GM19328 (cell line): ENCODE data around the gene STUM.
"Not testable (repeated sequence)": the region's sequence is repeated elsewhere in the genome, so short reads cannot be mapped to it uniquely, and the experiment has no call there.

ENCODE experiments used
- ATAC-seq: cut with Tn5 transposase; IDR thresholded peaks from one replicate; pipeline ENCODE4 v1.9.1; 2021; ENCODE audit warnings: mild to moderate bottlenecking, moderate library complexity; ENCODE audit not compliant: unreplicated experiment

STUM gene

DNA sequence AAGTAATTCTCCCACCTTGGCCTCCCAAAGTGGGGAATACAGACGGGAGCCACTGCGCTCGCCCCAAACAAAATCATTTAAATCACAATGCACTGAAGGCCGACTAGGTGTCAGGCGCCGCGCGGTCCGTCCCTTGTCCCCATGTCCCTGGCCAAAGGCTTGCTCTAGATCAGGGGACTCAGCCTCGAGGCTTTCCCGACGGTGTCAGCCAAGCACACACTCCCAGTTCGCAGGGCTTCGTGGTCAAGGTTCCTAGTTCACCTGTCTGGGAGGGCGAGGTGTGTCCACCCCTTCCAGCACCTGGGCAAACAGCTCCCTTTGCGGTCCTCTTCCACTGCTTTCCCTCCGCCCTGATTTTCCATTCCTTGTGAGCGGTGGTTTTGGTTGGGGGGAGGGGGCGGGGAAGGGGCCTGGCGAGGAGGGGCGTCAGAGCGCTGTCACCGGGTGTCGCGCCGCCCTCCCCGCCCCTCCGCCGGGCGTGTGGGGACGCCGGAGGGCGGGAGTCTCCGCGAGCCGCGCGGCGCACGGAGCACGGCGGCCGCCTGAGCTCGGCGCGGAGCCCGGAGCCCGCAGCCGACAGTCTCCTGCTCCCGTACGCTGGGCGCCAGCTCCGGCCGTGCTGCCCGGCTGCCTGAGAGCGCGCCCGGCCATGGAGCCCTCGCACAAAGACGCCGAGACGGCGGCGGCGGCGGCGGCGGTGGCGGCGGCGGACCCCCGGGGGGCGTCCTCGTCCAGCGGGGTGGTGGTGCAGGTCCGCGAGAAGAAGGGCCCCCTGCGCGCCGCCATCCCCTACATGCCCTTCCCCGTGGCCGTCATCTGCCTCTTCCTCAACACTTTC lies at the start of gene STUM:
Gene STUM, plus strand, starts transcription at position 509 of the 838 bp plus-strand sequence. Its CDS starts 141 bp downstream, at position 650.
- ATAC-seq = no peak

DNA sequence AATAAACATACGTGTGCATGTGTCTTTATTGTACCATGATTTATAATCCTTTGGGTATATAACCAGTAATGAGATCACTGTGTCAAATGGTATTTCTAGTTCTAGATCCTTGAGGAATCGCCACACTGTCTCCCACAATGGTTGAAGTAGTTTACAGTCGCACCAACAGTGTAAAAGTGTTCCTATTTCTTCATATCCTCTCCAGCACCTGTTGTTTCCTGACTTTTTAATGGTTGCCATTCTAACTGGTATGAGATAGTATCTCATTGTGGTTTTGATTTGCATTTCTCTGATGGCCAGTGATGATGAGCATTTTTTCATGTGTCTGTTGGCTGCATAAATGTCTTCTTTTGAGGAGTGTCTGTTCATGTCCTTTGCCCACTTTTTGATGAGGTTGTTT lies 48.9 kb upstream of the STUM start:
- ATAC-seq = not testable (repeated sequence)

GRCh38 chr1:226506021-226506420 lies 42.5 kb upstream of the STUM start:
- ATAC-seq = no peak

GRCh38 chr1:226506921-226507320 lies 41.6 kb upstream of the STUM start:
- ATAC-seq = no peak

- no peak for ATAC-seq
These were observed 38.1 kb upstream of the STUM start for GRCh38 chr1:226510453-226510852.

DNA sequence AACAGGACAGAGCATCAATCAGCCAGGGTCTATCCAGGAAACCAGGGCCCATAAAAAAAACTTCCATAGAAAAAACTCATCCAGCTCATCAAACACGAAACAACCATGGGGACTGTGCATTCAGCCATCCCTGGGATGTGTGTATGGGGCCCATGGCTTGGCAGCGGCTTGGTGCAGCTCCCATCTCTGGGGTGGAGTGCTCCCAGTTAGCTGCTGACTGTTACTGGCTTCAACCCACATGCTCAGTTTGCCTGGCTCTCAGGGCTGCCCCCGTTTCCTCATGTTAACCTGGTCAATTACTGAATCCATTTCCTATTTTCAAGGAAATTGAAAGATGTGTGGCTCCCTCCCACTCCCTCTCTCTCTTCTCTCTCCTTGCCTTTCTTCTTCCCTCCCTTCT lies 37.3 kb upstream of the STUM start:
- ATAC-seq = no peak

- ATAC-seq = no peak
These were observed 36.4 kb upstream of the STUM start for GRCh38 chr1:226512076-226512728.

DNA sequence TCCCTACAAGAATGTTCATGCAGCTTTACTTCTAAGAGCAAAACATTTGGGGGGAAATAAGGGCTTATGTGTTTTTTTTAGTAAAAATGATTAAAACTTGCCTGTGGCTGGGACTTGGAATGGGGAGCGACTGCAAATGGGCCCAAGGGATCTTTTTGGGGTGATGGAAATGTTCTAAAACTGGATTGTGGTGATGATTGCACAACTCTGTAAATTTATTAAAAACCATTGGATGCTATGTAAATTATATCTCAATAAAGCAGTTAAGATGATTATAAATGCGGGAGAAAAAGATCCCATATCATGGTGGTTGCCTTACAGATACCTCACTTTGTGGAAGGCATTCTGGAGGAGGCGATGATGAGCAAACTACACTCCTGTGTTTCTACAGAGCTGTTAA lies 30.2 kb upstream of the STUM start:
- ATAC-seq = no peak

GRCh38 chr1:226519135-226519534 lies 29.4 kb upstream of the STUM start:
- ATAC-seq = no peak

GRCh38 chr1:226519716-226520598 lies 28.6 kb upstream of the STUM start:
- no peak for ATAC-seq

- ATAC-seq = no peak
These were observed 27.8 kb upstream of the STUM start for GRCh38 chr1:226520640-226521355.

DNA sequence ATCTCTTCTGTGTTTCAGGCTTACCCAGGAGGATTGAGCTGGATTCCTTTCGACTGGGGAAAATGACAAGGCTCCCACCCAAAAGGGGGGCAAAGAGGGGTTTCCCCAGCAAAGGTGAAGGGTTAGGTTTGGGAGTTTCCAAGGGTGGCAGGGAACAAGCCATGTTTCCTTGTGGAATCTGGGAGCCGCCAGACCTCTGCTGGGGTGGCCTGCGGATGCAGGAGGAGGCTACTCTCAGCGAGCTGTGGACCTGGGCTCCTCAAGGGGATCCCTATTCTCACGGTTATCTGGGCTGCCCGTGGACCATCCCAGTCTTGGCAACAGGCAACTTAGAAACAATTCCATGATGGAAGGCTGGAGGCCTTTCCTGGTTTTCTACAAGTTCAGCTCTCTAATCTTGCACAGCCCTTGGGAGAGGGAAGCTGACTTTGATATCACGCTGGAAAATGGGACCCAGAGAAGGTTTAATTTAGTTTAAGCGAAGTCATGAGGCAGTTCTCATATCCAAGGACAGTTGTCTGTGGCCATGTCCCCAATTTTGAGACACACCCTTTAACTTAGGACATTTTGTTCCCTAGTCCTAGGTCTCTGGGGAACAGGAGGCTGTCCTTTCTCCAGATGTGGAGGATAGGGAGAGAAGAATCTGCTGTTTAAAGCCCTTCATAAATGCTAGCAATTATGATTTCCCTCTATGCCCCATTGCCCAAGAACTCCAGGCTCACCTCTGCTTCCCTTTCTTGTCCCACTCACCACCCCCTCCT lies 24.7 kb upstream of the STUM start:
- no peak for ATAC-seq

- no peak for ATAC-seq
These were observed 24.0 kb upstream of the STUM start for GRCh38 chr1:226524547-226524946.

GRCh38 chr1:226525750-226526149 lies 22.8 kb upstream of the STUM start:
- ATAC-seq = no peak

GRCh38 chr1:226526801-226527595 lies 21.6 kb upstream of the STUM start:
- ATAC-seq = no peak

DNA sequence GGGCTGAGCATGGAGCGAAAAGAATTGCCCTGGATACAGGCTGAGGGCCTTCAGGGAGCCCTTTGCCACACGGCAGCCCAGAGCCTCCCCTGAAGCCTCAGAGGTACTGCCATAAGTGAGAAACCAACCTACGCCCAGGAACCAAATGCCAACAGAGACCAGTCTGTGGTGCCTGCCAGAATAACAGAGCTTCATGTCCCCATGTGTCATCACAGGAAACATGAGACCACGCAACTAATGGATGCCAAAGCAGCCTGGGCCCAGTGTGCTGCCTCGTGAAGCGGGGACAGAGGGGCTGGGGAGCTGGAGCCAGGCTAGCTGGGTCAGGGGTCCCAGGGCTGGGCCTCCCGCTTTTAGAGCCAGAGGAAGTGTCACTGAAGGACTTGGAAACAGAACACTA lies 18.7 kb upstream of the STUM start:
- ATAC-seq = no peak

DNA sequence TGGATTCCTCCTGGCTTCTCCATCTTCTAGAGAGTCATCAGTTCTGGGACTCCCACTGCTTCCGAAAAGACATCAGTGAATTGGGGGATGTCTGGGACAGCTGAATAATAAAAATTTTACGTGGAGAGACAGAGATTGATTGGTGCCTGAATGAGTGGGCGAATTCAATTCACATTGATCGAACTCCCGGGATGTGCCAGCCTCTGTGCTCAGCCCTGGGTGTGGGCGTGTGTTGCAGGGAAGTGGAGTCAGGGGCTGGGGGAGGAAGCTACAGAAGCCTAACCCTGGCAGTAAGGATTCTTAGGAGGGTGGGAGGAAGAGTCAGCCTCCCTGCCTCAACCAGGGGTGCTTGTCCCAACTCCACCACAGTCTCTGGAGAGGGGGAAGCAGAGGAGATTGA lies 18.0 kb upstream of the STUM start:
- ATAC-seq = no peak

DNA sequence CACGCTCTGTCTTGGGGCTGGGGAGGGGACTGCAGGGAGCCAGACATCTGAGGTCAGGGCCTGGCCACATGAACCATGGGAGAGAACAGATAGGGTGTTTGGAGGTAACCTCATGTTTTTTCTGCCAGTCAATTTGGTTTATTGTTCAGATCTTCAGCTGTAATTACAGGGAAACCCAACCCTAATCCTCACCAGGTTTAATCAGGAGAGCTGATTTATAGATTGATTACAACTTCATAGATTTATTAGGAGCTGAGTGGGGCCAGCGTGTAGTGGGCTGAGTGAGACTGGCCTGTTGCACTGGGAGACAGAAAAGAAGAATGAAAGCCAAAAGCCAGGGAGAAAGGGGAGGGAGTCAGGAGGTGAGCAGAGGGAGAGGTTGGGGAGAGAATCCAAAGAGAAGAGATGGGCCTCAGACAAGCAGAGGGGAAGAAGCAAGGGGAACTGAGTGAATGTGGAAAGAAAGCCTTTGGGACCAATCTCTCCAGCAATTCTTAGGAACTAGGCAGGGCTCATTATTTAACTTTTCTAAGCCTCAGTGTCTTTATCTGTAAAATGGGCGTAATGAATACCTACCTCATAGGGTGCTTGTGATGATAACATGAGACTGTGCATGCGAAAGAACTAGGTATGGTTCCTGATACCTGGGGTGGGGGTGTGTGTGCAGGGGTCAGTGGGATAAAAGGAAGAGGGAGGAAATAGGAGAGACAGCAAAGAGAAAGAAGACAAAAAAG lies 17.0 kb upstream of the STUM start:
- ATAC-seq = no peak

GRCh38 chr1:226532553-226532952 lies 16.0 kb upstream of the STUM start:
- no peak for ATAC-seq
